ENCODE measurements around the gene UBAC2. TPM values are rescaled to one million over a fixed set of nuclear protein-coding genes. Genes with fewer than 3 reads are reported as not detected.
A peak's percentile ranks its signal among the peaks of the same experiment; 100 is the strongest.

Gene UBAC2
- total RNA-seq, 2 experiments from 2014 or later = 26.8 to 28.5 TPM

Small RNAs within 50 kb of the gene (microRNA-seq; reads per million reads assigned to microRNA genes)
- gene MIR623 (ENCODE audit: borderline replicate concordance) = not detected

Small RNAs within 50 kb of the gene (small RNA-seq; reads per million reads assigned to genes)
- gene MIR623 = not detected
- gene RN7SKP9 = 9.1 reads per million, percentile 95 among the genes with 10 or more reads in this experiment

Other genes with a start within 250 kb of the UBAC2 start
- gene DOCK9, start 222.8 kb upstream of the UBAC2 start, total RNA-seq (2014; rRNA removed; shearing (Covaris generic)) = 19.3 and 24.0 TPM in 2 replicates
- gene DOCK9, start 222.8 kb upstream of the UBAC2 start, total RNA-seq (2022) = 28.0 and 35.9 TPM in 2 replicates
- gene GPR18, start 57.5 kb downstream of the UBAC2 start, total RNA-seq (2014; rRNA removed; shearing (Covaris generic)) = 6.6 and 13.7 TPM in 2 replicates
- gene GPR18, start 57.5 kb downstream of the UBAC2 start, total RNA-seq (2022) = 10.9 and 15.1 TPM in 2 replicates
- not detected in 2 replicates for gene GPR183, start 106.5 kb downstream of the UBAC2 start, total RNA-seq (2014; rRNA removed; shearing (Covaris generic))
- gene GPR183, start 106.5 kb downstream of the UBAC2 start, total RNA-seq (2022) = not detected in 2 replicates

Data from OCI-LY7 (cell line).